ENCODE results near the gene CYP3A7.

CYP3A7 gene

DNA sequence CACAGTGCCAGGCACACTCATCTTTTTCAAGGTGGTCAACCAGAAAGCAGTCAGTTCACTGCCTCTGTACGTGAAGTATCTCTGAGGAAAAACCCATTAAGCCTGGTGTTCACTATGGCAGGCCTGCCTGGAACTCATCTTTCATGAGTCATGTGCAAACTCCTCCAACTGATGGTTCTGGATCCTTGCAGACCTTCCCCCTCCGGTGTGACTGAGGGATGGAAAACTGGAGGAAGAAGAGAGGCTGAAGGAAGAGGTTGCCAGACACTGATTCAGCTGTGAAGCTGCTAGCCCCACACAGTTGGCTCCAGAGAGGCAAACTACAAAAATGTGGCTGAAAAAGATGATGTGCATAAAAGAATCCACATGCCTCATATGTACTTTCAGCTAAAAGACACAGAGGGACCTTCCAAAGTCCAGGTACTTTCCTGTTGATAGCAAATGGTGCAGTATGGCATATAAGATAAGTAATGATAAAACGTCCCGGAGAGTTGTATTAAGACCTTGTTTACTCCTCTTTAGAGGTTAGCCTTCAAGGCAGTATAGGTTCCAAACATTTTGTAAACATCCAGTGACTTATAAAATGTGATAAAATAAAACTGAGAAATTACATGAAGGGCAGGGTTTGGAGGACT is 57.9 kb downstream of the CYP3A7 start:
- no peaks in the 10 kb centered on the region for H3K4me1 ChIP-seq
- no peaks in the 10 kb centered on the region for H3K9me3 ChIP-seq (ENCODE audit: control insufficient read depth, low read length)
- no peak overlapping the region for H3K4me2 ChIP-seq (ENCODE audit: low read length)
- TF ChIP-seq, protein P1, sequence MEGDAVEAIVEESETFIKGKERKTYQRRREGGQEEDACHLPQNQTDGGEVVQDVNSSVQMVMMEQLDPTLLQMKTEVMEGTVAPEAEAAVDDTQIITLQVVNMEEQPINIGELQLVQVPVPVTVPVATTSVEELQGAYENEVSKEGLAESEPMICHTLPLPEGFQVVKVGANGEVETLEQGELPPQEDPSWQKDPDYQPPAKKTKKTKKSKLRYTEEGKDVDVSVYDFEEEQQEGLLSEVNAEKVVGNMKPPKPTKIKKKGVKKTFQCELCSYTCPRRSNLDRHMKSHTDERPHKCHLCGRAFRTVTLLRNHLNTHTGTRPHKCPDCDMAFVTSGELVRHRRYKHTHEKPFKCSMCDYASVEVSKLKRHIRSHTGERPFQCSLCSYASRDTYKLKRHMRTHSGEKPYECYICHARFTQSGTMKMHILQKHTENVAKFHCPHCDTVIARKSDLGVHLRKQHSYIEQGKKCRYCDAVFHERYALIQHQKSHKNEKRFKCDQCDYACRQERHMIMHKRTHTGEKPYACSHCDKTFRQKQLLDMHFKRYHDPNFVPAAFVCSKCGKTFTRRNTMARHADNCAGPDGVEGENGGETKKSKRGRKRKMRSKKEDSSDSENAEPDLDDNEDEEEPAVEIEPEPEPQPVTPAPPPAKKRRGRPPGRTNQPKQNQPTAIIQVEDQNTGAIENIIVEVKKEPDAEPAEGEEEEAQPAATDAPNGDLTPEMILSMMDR (IDR thresholded peaks at IDR 0.05): no peak
- no peak overlapping the region for H3K4me3 ChIP-seq (ENCODE audit: low read depth, low read length)
- H3K36me3 ChIP-seq (ENCODE audit: control insufficient read depth, insufficient read depth, low read length): no peaks in the 10 kb centered on the region
- H3K9ac ChIP-seq: no peak overlapping the region
- no peak overlapping the region for H2AFZ ChIP-seq
- no peak overlapping the region for H3K27ac ChIP-seq
- no peaks in the 10 kb centered on the region for H3K27me3 ChIP-seq (ENCODE audit: control insufficient read depth, insufficient read depth, low read length)
- no peaks in the 10 kb centered on the region for H3K79me2 ChIP-seq

DNA sequence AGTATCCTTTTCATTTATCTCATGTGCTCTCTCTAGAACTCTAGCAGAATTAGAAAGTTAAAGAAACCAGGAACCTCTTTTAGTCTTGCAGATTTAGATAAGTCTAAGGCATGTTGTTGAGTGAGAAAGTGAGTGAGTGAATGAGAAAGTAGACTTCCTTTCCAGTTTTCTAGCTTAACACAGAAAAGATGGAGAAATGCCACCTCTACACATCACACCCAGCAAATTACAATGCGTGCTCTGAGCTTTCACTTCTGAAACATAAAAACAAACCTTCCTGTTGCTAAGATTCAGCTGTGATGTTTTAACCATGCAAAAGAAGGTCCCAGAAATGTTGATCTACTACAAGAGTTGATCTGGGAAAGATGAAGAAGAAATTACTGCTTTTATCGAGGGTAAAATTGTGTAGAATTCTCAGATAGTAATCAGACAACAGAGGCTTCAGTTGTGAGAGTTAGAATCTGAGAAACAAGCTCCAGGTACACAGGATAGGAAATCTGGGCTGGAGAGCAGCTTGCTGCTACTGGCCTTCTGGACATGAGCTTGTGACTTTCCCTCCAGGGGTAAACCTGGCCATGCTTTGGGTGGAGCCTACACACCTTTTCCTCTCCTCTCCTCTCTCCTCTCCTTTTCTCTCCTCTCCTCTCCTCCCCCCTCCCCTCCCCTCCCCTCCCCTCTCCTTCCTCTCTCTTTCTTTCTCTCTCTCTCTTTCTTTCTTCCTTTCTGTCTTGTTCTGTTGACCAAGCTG is 59.8 kb downstream of the CYP3A7 start:
- H2AFZ ChIP-seq: no peak overlapping the region
- TF ChIP-seq, protein P1 (IDR thresholded peaks at IDR 0.05): no peak
- H3K4me1 ChIP-seq: no peaks in the 10 kb centered on the region
- H3K4me2 ChIP-seq (ENCODE audit: low read length): no peak overlapping the region
- H3K27ac ChIP-seq: no peak overlapping the region
- no peaks in the 10 kb centered on the region for H3K9me3 ChIP-seq (ENCODE audit: control insufficient read depth, low read length)
- no peaks in the 10 kb centered on the region for H3K36me3 ChIP-seq (ENCODE audit: control insufficient read depth, insufficient read depth, low read length)
- H3K27me3 ChIP-seq (ENCODE audit: control insufficient read depth, insufficient read depth, low read length): no peaks in the 10 kb centered on the region
- H3K9ac ChIP-seq: no peak overlapping the region
- no peaks in the 10 kb centered on the region for H3K79me2 ChIP-seq
- no peak overlapping the region for H3K4me3 ChIP-seq (ENCODE audit: low read depth, low read length)

DNA sequence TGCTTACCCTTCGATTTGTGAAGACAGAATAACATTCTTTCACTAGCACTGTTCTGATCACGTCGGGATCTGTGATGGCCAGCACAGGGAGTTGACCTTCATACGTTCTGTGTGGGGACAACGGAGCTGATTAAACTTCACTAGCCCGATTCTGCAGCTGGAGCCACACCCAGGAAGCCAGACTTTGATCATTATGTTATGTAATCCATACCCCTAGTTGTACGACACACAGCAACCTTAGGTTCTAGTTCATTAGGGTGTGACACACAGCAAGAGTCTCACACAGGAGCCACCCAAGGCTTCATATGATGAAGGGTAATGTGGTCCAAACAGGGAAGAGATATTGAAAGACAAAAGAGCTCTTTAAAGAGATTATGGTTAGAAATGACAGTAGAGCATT is 62.4 kb downstream of the CYP3A7 start:
- Histone ChIP-seq H3K79me2 (no peaks in the 10 kb centered on the region), H3K27ac (no peak overlapping the region), H3K36me3 (ENCODE audit: control insufficient read depth, insufficient read depth, low read length) (no peaks in the 10 kb centered on the region), H2AFZ (no peak overlapping the region), H3K4me1 (no peaks in the 10 kb centered on the region), H3K9me3 (ENCODE audit: control insufficient read depth, low read length) (no peaks in the 10 kb centered on the region), H3K9ac (no peak overlapping the region), H3K27me3 (ENCODE audit: control insufficient read depth, insufficient read depth, low read length) (no peaks in the 10 kb centered on the region), H3K4me3 (ENCODE audit: low read depth, low read length) (no peak overlapping the region), H3K4me2 (ENCODE audit: low read length) (no peak overlapping the region)
- TF ChIP-seq, protein P1 (IDR thresholded peaks at IDR 0.05): no peak

DNA sequence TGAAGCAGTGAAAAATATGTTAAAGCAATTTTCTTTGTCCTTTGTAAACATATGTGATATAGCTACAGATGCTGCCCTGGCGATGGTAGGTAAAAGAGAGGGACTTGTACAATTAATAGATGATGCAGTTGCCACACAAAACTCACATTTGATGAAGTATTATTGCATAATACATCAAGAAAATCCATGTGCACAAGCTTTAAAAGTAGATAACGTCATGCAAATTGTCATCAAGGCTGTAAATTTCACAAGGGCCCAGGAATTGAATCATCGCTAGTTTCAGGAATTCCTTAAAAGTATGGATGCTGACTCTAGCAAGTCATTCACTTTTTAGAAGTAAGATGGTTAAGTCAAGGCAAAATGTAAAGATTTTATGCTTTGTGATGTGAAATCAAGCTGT is 65.2 kb downstream of the CYP3A7 start:
- Histone ChIP-seq H2AFZ (no peak overlapping the region), H3K9me3 (ENCODE audit: control insufficient read depth, low read length) (no peaks in the 10 kb centered on the region), H3K27me3 (ENCODE audit: control insufficient read depth, insufficient read depth, low read length) (no peaks in the 10 kb centered on the region), H3K4me2 (ENCODE audit: low read length) (no peak overlapping the region), H3K27ac (no peak overlapping the region), H3K79me2 (no peaks in the 10 kb centered on the region), H3K9ac (no peak overlapping the region), H3K4me3 (ENCODE audit: low read depth, low read length) (no peak overlapping the region), H3K4me1 (no peaks in the 10 kb centered on the region), H3K36me3 (ENCODE audit: control insufficient read depth, insufficient read depth, low read length) (no peaks in the 10 kb centered on the region)
- TF ChIP-seq, protein P1 (IDR thresholded peaks at IDR 0.05): no peak
